H9 (cell line): ENCODE measurements around the gene MAP3K5. TPM values are rescaled to one million over a fixed set of nuclear protein-coding genes. Genes with fewer than 3 reads are reported as not detected.

Source experiments
- DNase-seq: peaks from one replicate; pipeline ENCODE4 v3.0.0-alpha.2; 2017
- H2AFZ ChIP-seq: one replicate; pipeline ENCODE4 v1.6.1; 2013; ENCODE audit warnings: mild to moderate bottlenecking, low read length, control low read depth, moderate library complexity
- H2AK5ac ChIP-seq: 2 replicates; pipeline ENCODE4 v1.6.1; 2013; ENCODE audit warnings: low read length, control low read depth, mixed read lengths; ENCODE audit not compliant: insufficient read length
- H2BK120ac ChIP-seq: one replicate; pipeline ENCODE4 v1.6.1; 2013; ENCODE audit warnings: low read depth, mild to moderate bottlenecking, low read length, control low read depth, inconsistent platforms; ENCODE audit not compliant: poor library complexity, severe bottlenecking
- H2BK12ac ChIP-seq: 2 replicates; pipeline ENCODE4 v1.6.1; 2013; ENCODE audit warnings: low read length, control low read depth, mixed read lengths, low read depth; ENCODE audit not compliant: insufficient read length
- H2BK15ac ChIP-seq: 2 replicates; pipeline ENCODE4 v1.6.1; 2013; ENCODE audit warnings: low read depth, low read length, control low read depth
- H2BK20ac ChIP-seq: one replicate; pipeline ENCODE4 v1.6.1; 2013; ENCODE audit warnings: low read depth, mild to moderate bottlenecking, low read length, control low read depth, inconsistent platforms; ENCODE audit not compliant: poor library complexity, severe bottlenecking
- H2BK5ac ChIP-seq: 2 replicates; pipeline ENCODE4 v1.6.1; 2013; ENCODE audit warnings: low read length, control low read depth, mixed read lengths; ENCODE audit not compliant: insufficient read length
- H3K14ac ChIP-seq: 2 replicates; pipeline ENCODE4 v1.6.1; 2013; ENCODE audit warnings: low read length, control low read depth; ENCODE audit not compliant: insufficient read depth
- H3K18ac ChIP-seq: 2 replicates; pipeline ENCODE4 v1.6.1; 2013; ENCODE audit warnings: low read depth, mild to moderate bottlenecking, mixed read lengths, low read length, control low read depth; ENCODE audit not compliant: insufficient read length
- H3K23ac ChIP-seq: 2 replicates; pipeline ENCODE4 v1.6.1; 2013; ENCODE audit warnings: low read length, control low read depth, mixed read lengths, low read depth; ENCODE audit not compliant: insufficient read length
- H3K23me2 ChIP-seq: 2 replicates; pipeline ENCODE4 v1.6.1; 2013; ENCODE audit warnings: low read depth, mild to moderate bottlenecking, mixed read lengths, low read length, control low read depth; ENCODE audit not compliant: insufficient read length, poor library complexity, severe bottlenecking
- H3K27ac ChIP-seq: 2 replicates; pipeline ENCODE4 v1.5.1; 2013; ENCODE audit warnings: low read length, control low read depth, mixed read lengths, low read depth; ENCODE audit not compliant: insufficient read length
- H3K27me3 ChIP-seq: 2 replicates; pipeline ENCODE4 v1.6.1; 2013; ENCODE audit warnings: low read length, control low read depth, inconsistent platforms; ENCODE audit not compliant: insufficient read depth
- H3K4ac ChIP-seq: 2 replicates; pipeline ENCODE4 v1.6.1; 2013; ENCODE audit warnings: low read depth, mild to moderate bottlenecking, control low read depth, inconsistent platforms, low read length, moderate library complexity
- H3K4me1 ChIP-seq: 2 replicates; pipeline ENCODE4 v1.6.1; 2013; ENCODE audit warnings: low read length, control low read depth, inconsistent platforms; ENCODE audit not compliant: insufficient read depth
- H3K4me2 ChIP-seq: 2 replicates; pipeline ENCODE4 v1.6.1; 2013; ENCODE audit warnings: low read length, control low read depth, mixed read lengths; ENCODE audit not compliant: insufficient read length, insufficient read depth
- H3K56ac ChIP-seq: 2 replicates; pipeline ENCODE4 v1.6.1; 2013; ENCODE audit warnings: low read depth, mild to moderate bottlenecking, mixed read lengths, low read length, control low read depth; ENCODE audit not compliant: insufficient read length
- H3K79me1 ChIP-seq: 2 replicates; pipeline ENCODE4 v1.6.1; 2013; ENCODE audit warnings: low read depth, mild to moderate bottlenecking, moderate library complexity, low read length, control low read depth, inconsistent platforms; ENCODE audit not compliant: insufficient read depth, poor library complexity, severe bottlenecking
- H3K79me2 ChIP-seq: 2 replicates; pipeline ENCODE4 v1.6.1; 2013; ENCODE audit warnings: low read length, control low read depth, inconsistent platforms; ENCODE audit not compliant: insufficient read depth
- H3K9ac ChIP-seq: 2 replicates; pipeline ENCODE4 v1.6.1; 2013; ENCODE audit warnings: low read length, control low read depth, mixed read lengths; ENCODE audit not compliant: insufficient read length; ENCODE audit errors: extremely low read depth
- H3K9me3 ChIP-seq: one replicate; pipeline ENCODE4 v1.6.1; 2013; ENCODE audit warnings: low read depth, low read length, inconsistent platforms; ENCODE audit not compliant: control insufficient read depth
- H3T11ph ChIP-seq: one replicate; pipeline ENCODE4 v1.6.1; 2013; ENCODE audit warnings: mild to moderate bottlenecking, low read length, control low read depth, inconsistent platforms
- H4K20me1 ChIP-seq: one replicate; pipeline ENCODE4 v1.6.1; 2013; ENCODE audit not compliant: control insufficient read depth, insufficient read length, insufficient read depth
- H4K5ac ChIP-seq: 2 replicates; pipeline ENCODE4 v1.6.1; 2013; ENCODE audit warnings: low read depth, mild to moderate bottlenecking, mixed read lengths, low read length, control low read depth; ENCODE audit not compliant: insufficient read length
- H4K8ac ChIP-seq: replicated peaks from 2 replicates; pipeline ENCODE4 v1.6.1; 2013; ENCODE audit warnings: low read length, control low read depth, mixed read lengths, low read depth; ENCODE audit not compliant: insufficient read length
- H4K91ac ChIP-seq: 2 replicates; pipeline ENCODE4 v1.6.1; 2013; ENCODE audit warnings: low read depth, mild to moderate bottlenecking, moderate library complexity, mixed read lengths, low read length, control low read depth; ENCODE audit not compliant: insufficient read length
- H3K27ac Mint-ChIP-seq, 3 experiments: 2 replicates in 2 of 3; 3 replicates in 1 of 3; pipeline ENCODE4 v1.8.0; 2020 to 2021; ENCODE audit warnings: mixed read lengths in 3 of 3, mild to moderate bottlenecking in 1 of 3, moderate library complexity in 1 of 3
- H3K27me3 Mint-ChIP-seq: 2 replicates; pipeline ENCODE4 v1.8.0; 2021; ENCODE audit warnings: low read depth, mild to moderate bottlenecking, moderate library complexity, mixed read lengths
- H3K36me3 Mint-ChIP-seq, 3 experiments: 2 replicates in 2 of 3; 3 replicates in 1 of 3; pipeline ENCODE4 v1.8.0; 2020 to 2021; ENCODE audit warnings: low read depth in 3 of 3, mixed read lengths in 3 of 3; ENCODE audit not compliant: insufficient read depth in 1 of 3
- H3K4me1 Mint-ChIP-seq, 2 experiments: 2 replicates each; pipeline ENCODE4 v1.8.0; 2020; ENCODE audit warnings: mixed read lengths in 2 of 2
- H3K4me3 Mint-ChIP-seq, 2 experiments: 2 replicates in 1 of 2; 3 replicates in 1 of 2; pipeline ENCODE4 v1.8.0; 2020 to 2021; ENCODE audit warnings: mild to moderate bottlenecking in 2 of 2, mixed read lengths in 2 of 2, moderate library complexity in 1 of 2
- H3K9me3 Mint-ChIP-seq, 2 experiments: 2 replicates in 1 of 2; 3 replicates in 1 of 2; pipeline ENCODE4 v1.8.0; 2020; ENCODE audit warnings: mild to moderate bottlenecking in 2 of 2, mixed read lengths in 2 of 2, moderate library complexity in 1 of 2
- CTCF ChIP-seq: fragments of 200-600 bp; sonication (generic); conservative IDR thresholded peaks from 3 replicates; pipeline ENCODE4 v1.8.0; 2021; ENCODE audit warnings: antibody characterized with exemption, mild to moderate bottlenecking
- WGBS: extraction: QIAGEN DNeasy Blood & Tissue Kit; methylation state at CpG from one replicate; pipeline ENCODE4 v1.1.7; 2013; ENCODE audit warnings: missing lambda C conversion rate, low lambda C conversion rate, mixed read lengths; ENCODE audit not compliant: insufficient read length; ENCODE audit errors: extremely low coverage; 5-methylcytosine and 5-hydroxymethylcytosine counted together
- total RNA-seq: library from RNA; stranded (reverse); gene quantifications from 2 replicates; pipeline ENCODE4 v1.2.1, GENCODE V29; 2021

The MAP3K5 gene
- total RNA-seq, 1 experiment from 2014 or later = 1.6 TPM

GRCh38 chr6:136772685-136773472, 19.4 kb downstream of the MAP3K5 start:
- peaks cover 12 to 13% of the 10 kb centered on the region in 2 experiments for H3K4me1 Mint-ChIP-seq
- Histone ChIP-seq H3K18ac (peak overlapping the region; percentile 77), H3K23me2 (no peaks in the 10 kb centered on the region), H3K9me3 (no peaks in the 10 kb centered on the region), H4K5ac (peak overlapping the region; percentile 10), H2AFZ (no peak overlapping the region), H3K4me2 (no peak overlapping the region), H3K27ac (no peak overlapping the region), H3K4me1 (no peaks in the 10 kb centered on the region), H2BK5ac (no peak overlapping the region), H2BK15ac (no peak overlapping the region), H4K91ac (no peak overlapping the region), H2AK5ac (no peak overlapping the region), H3K56ac (no peak overlapping the region), H3K4ac (no peak overlapping the region), H3K27me3 (no peaks in the 10 kb centered on the region), H3K14ac (no peak overlapping the region; the same call in 1 of the 2 replicates), H2BK120ac (no peak overlapping the region), H3K79me1 (no peaks in the 10 kb centered on the region), H3T11ph (no peak overlapping the region), H3K23ac (no peak overlapping the region), H3K9ac (no peak overlapping the region), H4K20me1 (no peaks in the 10 kb centered on the region), H2BK12ac (peak overlapping the region; percentile 80), H4K8ac (no peak overlapping the region), H3K79me2 (no peaks in the 10 kb centered on the region), H2BK20ac (no peak overlapping the region)
- no peaks in the 10 kb centered on the region; the same call in 1 of the 2 replicates for H3K27me3 Mint-ChIP-seq
- peak overlapping the region in 2 of 3 experiments; percentile 1 to 42; a peak in 3 of 7 replicates for H3K27ac Mint-ChIP-seq
- H3K9me3 Mint-ChIP-seq = no peaks in the 10 kb centered on the region
- no CpG with 5 or more reads among the region's 6 CpGs for WGBS
- no peaks in the 10 kb centered on the region; a peak in 1 of 7 replicates for H3K36me3 Mint-ChIP-seq
- H3K4me3 Mint-ChIP-seq = no peak overlapping the region
- TF ChIP-seq CTCF = no peak
- peak; percentile 58 for DNase-seq
